Pancreas (tissue), 10 donors: Measurements from ENCODE around the gene HPS4. TPM values are rescaled to one million over a fixed set of nuclear protein-coding genes. Genes with fewer than 3 reads are reported as not detected.
A peak's percentile ranks its signal among the peaks of the same experiment; 100 is the strongest.
"Not testable (repeated sequence)": the region's sequence is repeated elsewhere in the genome, so short reads cannot be mapped to it uniquely, and the experiment has no call there.

ENCODE experiments used
- ATAC-seq, 4 donors: fragments of 200-7000 bp; cut with Tn5 transposase; one replicate each; pipeline versions ENCODE4 v1.8.0 to v1.9.1; 2020; ENCODE audit warnings: mild to moderate bottlenecking in 4 of 4, moderate library complexity in 4 of 4
- DNase-seq, 6 donors: peaks; one replicate each; pipeline ENCODE4 v3.0.0-alpha.2; 2020
- FAIRE-seq: peaks from 2 replicates; lab custom pipeline; 2012; peaks lifted over from hg19 to GRCh38; lab: Jason Lieb, UNC
- H3K27ac ChIP-seq, 4 donors: fragments of 200-600 bp; sonication (generic); 1 replicate in 3 of 4; 2 replicates in 1 of 4; pipeline versions ENCODE4 v1.5.0 to v1.8.0; 2020
- H3K27me3 ChIP-seq, 4 donors: fragments of 200-600 bp; one replicate each; pipeline ENCODE4 v1.8.0; 2021
- H3K36me3 ChIP-seq, 3 donors: fragments of 200-600 bp; sonication (generic) in 1 of 3; one replicate each; pipeline versions ENCODE4 v1.5.0 to v1.8.0; 2020 to 2021
- H3K4me1 ChIP-seq, 3 donors: fragments of 200-600 bp; one replicate each; pipeline ENCODE4 v1.8.0; 2021
- H3K4me3 ChIP-seq, 4 donors: fragments of 200-600 bp; sonication (generic) in 2 of 4; one replicate each; pipeline versions ENCODE4 v1.5.0 to v1.8.0; 2020 to 2021
- H3K9me3 ChIP-seq, 4 donors: fragments of 200-600 bp; one replicate each; pipeline ENCODE4 v1.8.0; 2021
- WGBS, 2 donors: extraction: QIAGEN DNeasy Blood & Tissue Kit; methylation state at CpG; one replicate each; pipeline ENCODE4 v1.1.7; 2013; 5-methylcytosine and 5-hydroxymethylcytosine counted together
- intact Hi-C, 3 donors: fragments of 100-400 bp; cut with DNase I; formaldehyde crosslinking; loops; one replicate each; pipeline versions ENCODE4 v1.11.1 to v1.14.2; 2022
- polyA plus RNA-seq, 2 donors: library from polyadenylated mRNA; stranded (reverse); fragments of 200-250 nt; gene quantifications; one replicate each; pipeline ENCODE4 v1.2.3, GENCODE V29; 2013
- total RNA-seq, 6 donors: library from RNA; stranded (reverse); fragmentation: NEBNext Ultra II Directional in 4 of 6; extraction: Animal tissue kit (Norgen Biotek cat#: 25700) in 4 of 6; gene quantifications; one replicate each; pipeline versions ENCODE4 v1.2.1 to v1.2.4, GENCODE V29; 2021 to 2023
- TF ChIP-seq, protein P1 (sequence below), 4 donors: fragments of 200-600 bp; sonication (generic) in 3 of 4; IDR thresholded peaks; one replicate each; pipeline versions ENCODE4 v1.5.0 to v1.8.0; 2021; ENCODE audit warnings: antibody characterized with exemption in 4 of 4
- donor health status: healthy with polysubstance abuse.
- donor health status: DM: no; HTN: no; CAD: no; lungs with moderate emphysema.
- donor health status: DM: no; HTN: no; CAD: no.
- donor health status: control.
- donor health status: control.
- donor health status: Bipolar disorder and iron deficiency.
- donor health status: DM: yes; HTN: yes; CAD: no.
- donor health status: DM: no; HTN: no; CAD: no.
- donor health status: DM: no; HTN: no; CAD: no.
- donor health status: DM: yes; HTN: yes; CAD: no.

HPS4 gene
- 10 to 100 TPM; 14.4 to 24.7 (median 19.6) TPM for total RNA-seq
- polyA plus RNA-seq = 10 to 100 TPM; 20.5 to 29.5 TPM

DNA sequence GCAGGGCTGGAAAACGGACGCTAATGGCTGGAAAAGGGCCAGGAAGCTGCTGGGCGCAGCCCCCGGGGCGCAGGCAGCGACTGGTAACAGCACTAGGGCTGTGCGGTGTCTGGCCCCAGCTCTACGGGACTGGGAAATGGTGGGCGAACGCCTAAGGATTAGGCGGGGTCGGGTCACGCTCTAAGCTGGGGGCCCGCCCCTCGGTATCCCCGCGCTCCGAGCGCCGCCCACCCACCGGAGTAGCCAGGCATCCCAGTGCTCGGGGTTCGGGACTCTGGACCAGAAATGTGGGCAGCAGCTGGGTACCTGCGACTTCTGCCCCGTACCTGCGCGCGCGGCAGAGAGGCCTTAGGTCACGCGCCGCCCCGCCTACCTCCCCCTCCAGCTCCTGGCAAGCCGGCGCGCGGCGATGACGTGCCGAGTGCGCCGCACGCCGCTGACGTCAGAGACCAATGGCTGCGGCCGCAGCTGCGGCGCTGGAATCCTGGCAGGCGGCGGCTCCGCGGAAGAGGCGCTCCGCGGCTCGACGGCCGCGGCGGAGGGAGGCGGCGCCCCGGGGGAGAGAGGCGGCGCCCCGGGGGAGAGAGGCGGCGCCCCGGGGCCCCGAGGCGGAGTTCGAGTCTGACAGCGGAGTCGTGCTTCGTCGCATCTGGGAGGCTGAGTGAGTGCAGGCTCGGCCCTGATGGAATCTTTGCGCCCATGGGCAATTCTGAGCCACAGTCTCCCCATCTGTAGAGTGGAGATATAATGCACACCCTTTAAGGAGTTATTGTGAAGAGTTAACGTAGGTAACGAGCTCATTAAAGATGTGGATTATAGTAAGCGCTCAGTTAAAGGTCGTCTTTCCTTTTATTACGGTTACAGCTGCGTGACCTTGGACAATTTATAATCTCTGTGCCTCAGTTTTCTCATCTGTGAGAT lies at the start of gene HPS4, which contains the start of gene SRRD:
Gene HPS4 (minus strand): TSS at position 345 of the 921 bp plus-strand sequence. CDS start 2,021 bp downstream, outside the sequence.
Gene SRRD (plus strand): TSS at position 439 of the 921 bp plus-strand sequence. CDS start 14 bp downstream, at position 453.
- Histone ChIP-seq H3K4me3 (peak within 1 kb of the TSS; percentile 80 to 99 (median 90)), H3K27me3 (no peaks in the 10 kb centered on the region), H3K9me3 (no peaks in the 10 kb centered on the region), H3K27ac (peak within 1 kb of the TSS; percentile 86 to 97 (median 94)), H3K36me3 (peaks cover 0 to 9% (median 0%) of the 10 kb centered on the region in 3 donors), H3K4me1 (peaks cover 15 to 42% (median 17%) of the 10 kb centered on the region in 3 donors)
- TF ChIP-seq, protein P1, sequence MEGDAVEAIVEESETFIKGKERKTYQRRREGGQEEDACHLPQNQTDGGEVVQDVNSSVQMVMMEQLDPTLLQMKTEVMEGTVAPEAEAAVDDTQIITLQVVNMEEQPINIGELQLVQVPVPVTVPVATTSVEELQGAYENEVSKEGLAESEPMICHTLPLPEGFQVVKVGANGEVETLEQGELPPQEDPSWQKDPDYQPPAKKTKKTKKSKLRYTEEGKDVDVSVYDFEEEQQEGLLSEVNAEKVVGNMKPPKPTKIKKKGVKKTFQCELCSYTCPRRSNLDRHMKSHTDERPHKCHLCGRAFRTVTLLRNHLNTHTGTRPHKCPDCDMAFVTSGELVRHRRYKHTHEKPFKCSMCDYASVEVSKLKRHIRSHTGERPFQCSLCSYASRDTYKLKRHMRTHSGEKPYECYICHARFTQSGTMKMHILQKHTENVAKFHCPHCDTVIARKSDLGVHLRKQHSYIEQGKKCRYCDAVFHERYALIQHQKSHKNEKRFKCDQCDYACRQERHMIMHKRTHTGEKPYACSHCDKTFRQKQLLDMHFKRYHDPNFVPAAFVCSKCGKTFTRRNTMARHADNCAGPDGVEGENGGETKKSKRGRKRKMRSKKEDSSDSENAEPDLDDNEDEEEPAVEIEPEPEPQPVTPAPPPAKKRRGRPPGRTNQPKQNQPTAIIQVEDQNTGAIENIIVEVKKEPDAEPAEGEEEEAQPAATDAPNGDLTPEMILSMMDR (IDR thresholded peaks at IDR 0.05) = no peak
- peak; percentile 89 to 99 (median 94) for DNase-seq
- intact Hi-C loops = loop anchor here in 1 of 3 donors (10.0 kb wide), 1 partner anchor 171 kb away; the partner anchor contains the start of gene MIAT
- FAIRE-seq = no peak
- WGBS, 2 donors = 1% methylated on average over 78 to 85 of the region's 85 CpGs
- ATAC-seq = peak; percentile 90 to 98 (median 94)

DNA sequence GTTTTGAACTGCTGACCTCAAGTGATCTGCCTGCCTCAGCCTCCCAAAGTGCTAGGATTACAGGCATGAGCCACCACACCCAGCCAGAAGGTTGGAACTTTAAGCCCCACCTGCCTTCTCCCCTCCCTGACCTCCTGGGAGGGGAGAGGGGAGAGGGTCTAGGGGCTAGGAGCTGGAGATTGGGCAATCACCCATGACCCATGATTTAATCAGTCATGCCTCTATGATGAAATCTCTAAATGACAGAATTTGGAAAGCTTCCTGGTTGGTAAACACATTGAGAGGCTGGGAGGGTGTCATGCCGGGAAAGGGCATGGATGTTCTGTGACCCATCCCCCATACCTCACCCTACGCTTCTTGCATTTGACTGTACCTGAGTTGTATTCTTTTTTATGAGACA lies 45.8 kb upstream of the HPS4 start:
- FAIRE-seq (no peak), DNase-seq (peak in 4 of 6 donors; percentile 51 to 74 (median 64)), ATAC-seq (peak; percentile 75 to 84 (median 78))
- 23 to 30% methylated on average over 2 of the region's 2 CpGs for WGBS, 2 donors
- Histone ChIP-seq H3K4me1 (peaks cover 0 to 16% (median 2%) of the 10 kb centered on the region in 3 donors), H3K27me3 (no peaks in the 10 kb centered on the region), H3K9me3 (no peaks in the 10 kb centered on the region), H3K36me3 (peaks cover 0 to 41% (median 0%) of the 10 kb centered on the region in 3 donors), H3K27ac (peak overlapping the region in 3 of 4 donors; percentile 49 to 78 (median 56)), H3K4me3 (no peak overlapping the region)
- intact Hi-C loops = no loop called here
- TF ChIP-seq, protein P1 (IDR thresholded peaks at IDR 0.05) = no peak

DNA sequence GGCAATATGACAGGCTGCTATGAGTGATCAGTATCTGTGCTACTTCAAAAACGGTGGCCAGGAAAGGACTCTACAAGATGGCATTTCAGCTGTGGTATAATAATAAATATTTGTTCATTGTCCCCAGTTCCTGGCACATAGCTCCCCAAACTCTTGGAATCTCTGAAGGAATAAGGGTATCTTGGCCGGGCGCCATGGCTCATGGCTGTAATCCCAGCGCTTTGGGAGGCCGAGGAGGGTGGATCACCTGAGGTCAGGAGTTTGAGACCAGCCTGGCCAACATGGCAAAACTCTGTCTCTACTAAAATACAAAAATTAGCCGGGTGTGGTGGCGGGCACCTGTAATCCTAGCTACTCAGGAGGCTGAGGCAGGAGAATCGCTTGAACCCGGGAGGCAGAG lies 44.9 kb upstream of the HPS4 start:
- Histone ChIP-seq H3K27ac (peak overlapping the region in 2 of 4 donors; percentile 56 to 78), H3K36me3 (peaks cover 0 to 41% (median 0%) of the 10 kb centered on the region in 3 donors), H3K4me1 (peaks cover 0 to 16% (median 2%) of the 10 kb centered on the region in 3 donors)
- WGBS, 2 donors = 51 to 52% methylated on average over 9 of the region's 9 CpGs
- DNase-seq = peak in 1 of 6 donors; percentile 56
- ATAC-seq, FAIRE-seq, H3K27me3 ChIP-seq, H3K4me3 ChIP-seq, intact Hi-C loops, H3K9me3 ChIP-seq: not testable (repeated sequence)

DNA sequence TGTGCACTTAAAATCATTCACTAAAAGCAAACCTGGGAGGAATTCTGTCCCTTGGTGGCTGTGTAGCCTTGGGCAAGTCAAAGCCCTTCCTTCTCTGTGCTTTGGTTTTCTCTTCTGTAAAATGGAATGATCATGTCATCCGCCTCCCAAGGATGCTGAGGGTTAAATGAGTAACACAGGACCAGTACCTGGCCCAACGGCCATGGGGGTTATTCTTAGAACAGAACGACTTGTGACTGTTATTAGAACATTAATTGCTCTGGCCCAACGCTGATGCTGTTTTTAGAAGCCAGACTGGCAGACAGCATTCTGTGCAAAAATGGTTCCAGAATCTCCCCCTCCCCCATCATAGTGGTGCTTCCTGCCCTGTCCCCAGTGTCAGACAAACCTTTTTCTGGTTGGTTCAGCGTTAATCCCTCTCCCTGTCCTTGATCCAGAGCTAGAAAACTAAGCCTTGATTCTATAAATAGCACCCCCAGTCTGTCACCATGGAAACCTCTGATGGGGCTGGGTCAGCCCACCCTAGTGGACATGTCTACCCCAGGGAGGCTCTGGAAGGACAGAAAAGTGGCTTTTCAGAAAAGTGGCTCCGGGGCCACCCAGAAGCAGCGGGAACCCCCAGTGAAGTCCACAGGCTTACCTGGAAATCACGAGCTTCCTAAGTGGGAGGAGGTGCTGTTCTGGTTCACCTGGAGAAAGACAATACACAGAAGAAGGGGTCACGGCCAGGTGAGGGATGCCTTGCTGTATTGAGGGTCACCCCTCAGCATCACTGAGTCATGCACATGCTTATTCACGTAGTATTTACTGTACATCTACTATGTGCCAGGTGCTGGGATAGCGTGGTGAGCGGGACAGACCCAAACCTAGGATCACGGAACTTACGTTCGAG lies 44.2 kb upstream of the HPS4 start:
- no peak for DNase-seq
- H3K27ac ChIP-seq = peak overlapping the region in 2 of 4 donors; percentile 34 to 78
- H3K9me3 ChIP-seq = no peaks in the 10 kb centered on the region
- peaks cover 0 to 16% (median 2%) of the 10 kb centered on the region in 3 donors for H3K4me1 ChIP-seq
- no peaks in the 10 kb centered on the region for H3K27me3 ChIP-seq
- H3K4me3 ChIP-seq = no peak overlapping the region
- intact Hi-C loops = no loop called here
- peaks cover 0 to 40% (median 0%) of the 10 kb centered on the region in 3 donors for H3K36me3 ChIP-seq
- FAIRE-seq = no peak
- WGBS, 2 donors = 59 to 67% methylated on average over 15 of the region's 15 CpGs
- TF ChIP-seq, protein P1 (IDR thresholded peaks at IDR 0.05) = no peak
- peak in 1 of 4 donors; percentile 9 for ATAC-seq
